Adrenal gland (tissue), 5 donors: ENCODE data around the gene HOMER1.

ENCODE experiments used
- POLR2A ChIP-seq, 2 donors: fragments of 450-650 bp; IDR thresholded peaks; one replicate each; pipeline ENCODE4 v1.6.1; 2017; ENCODE audit warnings: antibody characterized with exemption in 2 of 2, mild to moderate bottlenecking in 2 of 2, moderate library complexity in 1 of 2
- TF ChIP-seq, protein P1 (sequence below), 6 experiments: fragments of 450-650 bp in 4 of 6; fragments of 200-600 bp in 2 of 6; sonication (generic) in 1 of 6; IDR thresholded peaks; 1 replicate in 5 of 6; 2 replicates in 1 of 6; pipeline versions ENCODE4 v1.5.1 to v1.8.0; 2016 to 2021; ENCODE audit warnings: antibody characterized with exemption in 6 of 6, mild to moderate bottlenecking in 2 of 6, moderate library complexity in 1 of 6
- donor health status: DM: no; HTN: no; CAD: no.

DNA sequence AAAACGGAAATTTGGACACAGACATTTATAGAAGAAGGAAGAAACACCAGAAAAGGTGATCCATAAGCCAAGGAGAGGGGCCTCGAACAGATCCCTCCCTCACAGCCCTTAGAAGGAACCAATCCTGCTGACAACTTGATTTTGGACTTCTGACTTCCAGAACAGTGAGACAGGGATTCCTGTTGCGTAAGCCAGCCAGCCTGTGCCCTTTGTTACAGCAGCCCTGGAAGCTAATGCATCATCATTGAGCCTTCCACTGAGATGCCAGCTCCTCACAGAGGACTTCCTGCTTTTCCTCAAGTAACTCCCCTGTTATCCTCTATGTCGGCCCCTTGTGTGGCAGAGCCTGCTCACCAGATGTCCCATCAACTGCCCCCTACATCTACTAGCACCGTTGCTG is 183.9 kb downstream of the HOMER1 start:
- TF ChIP-seq POLR2A (IDR thresholded peaks at IDR 0.05): no peak
- TF ChIP-seq, protein P1, sequence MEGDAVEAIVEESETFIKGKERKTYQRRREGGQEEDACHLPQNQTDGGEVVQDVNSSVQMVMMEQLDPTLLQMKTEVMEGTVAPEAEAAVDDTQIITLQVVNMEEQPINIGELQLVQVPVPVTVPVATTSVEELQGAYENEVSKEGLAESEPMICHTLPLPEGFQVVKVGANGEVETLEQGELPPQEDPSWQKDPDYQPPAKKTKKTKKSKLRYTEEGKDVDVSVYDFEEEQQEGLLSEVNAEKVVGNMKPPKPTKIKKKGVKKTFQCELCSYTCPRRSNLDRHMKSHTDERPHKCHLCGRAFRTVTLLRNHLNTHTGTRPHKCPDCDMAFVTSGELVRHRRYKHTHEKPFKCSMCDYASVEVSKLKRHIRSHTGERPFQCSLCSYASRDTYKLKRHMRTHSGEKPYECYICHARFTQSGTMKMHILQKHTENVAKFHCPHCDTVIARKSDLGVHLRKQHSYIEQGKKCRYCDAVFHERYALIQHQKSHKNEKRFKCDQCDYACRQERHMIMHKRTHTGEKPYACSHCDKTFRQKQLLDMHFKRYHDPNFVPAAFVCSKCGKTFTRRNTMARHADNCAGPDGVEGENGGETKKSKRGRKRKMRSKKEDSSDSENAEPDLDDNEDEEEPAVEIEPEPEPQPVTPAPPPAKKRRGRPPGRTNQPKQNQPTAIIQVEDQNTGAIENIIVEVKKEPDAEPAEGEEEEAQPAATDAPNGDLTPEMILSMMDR (IDR thresholded peaks at IDR 0.05): no peak
